ENCODE measurements around the gene FAM151A. TPM values are rescaled to one million over a fixed set of nuclear protein-coding genes. Genes with fewer than 3 reads are reported as not detected.

The FAM151A gene
- total and polyA plus RNA-seq, 2 experiments from 2014 or later: 0.10 TPM; not detected in 1

DNA sequence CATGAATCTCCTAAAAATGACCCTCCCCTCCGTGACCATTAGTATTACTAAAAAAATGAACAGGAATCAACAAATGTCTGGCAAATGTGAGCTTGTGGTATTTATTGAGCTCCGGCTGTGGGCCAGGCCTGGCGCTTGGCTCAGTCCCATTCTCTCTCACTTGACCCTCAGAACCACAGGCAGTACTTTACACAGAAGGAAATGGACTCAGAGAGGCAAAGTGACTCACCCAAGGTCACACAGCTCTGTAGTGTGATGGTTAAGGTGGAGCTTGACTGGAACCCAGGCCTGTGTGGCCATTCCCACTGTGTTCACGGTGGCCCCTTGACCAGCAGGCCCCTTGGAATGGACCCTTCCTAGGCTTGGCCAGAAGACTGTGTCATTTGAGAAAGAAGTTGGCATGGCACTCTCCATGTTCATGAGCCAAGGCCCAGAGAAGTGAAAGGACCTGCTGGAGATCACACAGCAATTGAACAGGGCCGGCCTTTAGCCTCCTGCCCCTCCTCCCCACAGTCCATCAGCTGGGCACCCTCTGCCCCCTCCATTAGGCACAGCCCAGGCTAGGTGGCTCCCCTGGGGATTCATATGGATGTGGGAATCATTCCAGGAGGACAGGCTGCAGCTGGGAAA lies 32.1 kb downstream of the FAM151A start:
- H3K27ac ChIP-seq (ENCODE audit: low read depth): no peak overlapping the region
- no peaks in the 10 kb centered on the region for H3K27me3 ChIP-seq (ENCODE audit: insufficient read depth)
- Mint-ChIP-seq H3K27me3 (ENCODE audit: insufficient read depth, low read depth, poor library complexity) (peaks cover 11% of the 10 kb centered on the region), H3K36me3 (ENCODE audit: low read depth) (no peaks in the 10 kb centered on the region; the same call in 2 of the 3 replicates), H3K4me1 (peaks cover 13% of the 10 kb centered on the region), H3K27ac (no peak overlapping the region), H3K4me3 (no peak overlapping the region), H3K9me3 (no peaks in the 10 kb centered on the region)
- TF ChIP-seq ZNF114 (CRISPR knock-in tag; IDR thresholded peaks at IDR 0.05): no peak
- no peak for TF ChIP-seq EZH2 (IDR thresholded peaks at IDR 0.05; ENCODE audit: low read depth, unreplicated experiment)
- TF ChIP-seq, protein P1, sequence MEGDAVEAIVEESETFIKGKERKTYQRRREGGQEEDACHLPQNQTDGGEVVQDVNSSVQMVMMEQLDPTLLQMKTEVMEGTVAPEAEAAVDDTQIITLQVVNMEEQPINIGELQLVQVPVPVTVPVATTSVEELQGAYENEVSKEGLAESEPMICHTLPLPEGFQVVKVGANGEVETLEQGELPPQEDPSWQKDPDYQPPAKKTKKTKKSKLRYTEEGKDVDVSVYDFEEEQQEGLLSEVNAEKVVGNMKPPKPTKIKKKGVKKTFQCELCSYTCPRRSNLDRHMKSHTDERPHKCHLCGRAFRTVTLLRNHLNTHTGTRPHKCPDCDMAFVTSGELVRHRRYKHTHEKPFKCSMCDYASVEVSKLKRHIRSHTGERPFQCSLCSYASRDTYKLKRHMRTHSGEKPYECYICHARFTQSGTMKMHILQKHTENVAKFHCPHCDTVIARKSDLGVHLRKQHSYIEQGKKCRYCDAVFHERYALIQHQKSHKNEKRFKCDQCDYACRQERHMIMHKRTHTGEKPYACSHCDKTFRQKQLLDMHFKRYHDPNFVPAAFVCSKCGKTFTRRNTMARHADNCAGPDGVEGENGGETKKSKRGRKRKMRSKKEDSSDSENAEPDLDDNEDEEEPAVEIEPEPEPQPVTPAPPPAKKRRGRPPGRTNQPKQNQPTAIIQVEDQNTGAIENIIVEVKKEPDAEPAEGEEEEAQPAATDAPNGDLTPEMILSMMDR (conservative IDR thresholded peaks at IDR 0.05; ENCODE audit: low read depth in 2 of 2): no peak
- TF ChIP-seq, protein P2, sequence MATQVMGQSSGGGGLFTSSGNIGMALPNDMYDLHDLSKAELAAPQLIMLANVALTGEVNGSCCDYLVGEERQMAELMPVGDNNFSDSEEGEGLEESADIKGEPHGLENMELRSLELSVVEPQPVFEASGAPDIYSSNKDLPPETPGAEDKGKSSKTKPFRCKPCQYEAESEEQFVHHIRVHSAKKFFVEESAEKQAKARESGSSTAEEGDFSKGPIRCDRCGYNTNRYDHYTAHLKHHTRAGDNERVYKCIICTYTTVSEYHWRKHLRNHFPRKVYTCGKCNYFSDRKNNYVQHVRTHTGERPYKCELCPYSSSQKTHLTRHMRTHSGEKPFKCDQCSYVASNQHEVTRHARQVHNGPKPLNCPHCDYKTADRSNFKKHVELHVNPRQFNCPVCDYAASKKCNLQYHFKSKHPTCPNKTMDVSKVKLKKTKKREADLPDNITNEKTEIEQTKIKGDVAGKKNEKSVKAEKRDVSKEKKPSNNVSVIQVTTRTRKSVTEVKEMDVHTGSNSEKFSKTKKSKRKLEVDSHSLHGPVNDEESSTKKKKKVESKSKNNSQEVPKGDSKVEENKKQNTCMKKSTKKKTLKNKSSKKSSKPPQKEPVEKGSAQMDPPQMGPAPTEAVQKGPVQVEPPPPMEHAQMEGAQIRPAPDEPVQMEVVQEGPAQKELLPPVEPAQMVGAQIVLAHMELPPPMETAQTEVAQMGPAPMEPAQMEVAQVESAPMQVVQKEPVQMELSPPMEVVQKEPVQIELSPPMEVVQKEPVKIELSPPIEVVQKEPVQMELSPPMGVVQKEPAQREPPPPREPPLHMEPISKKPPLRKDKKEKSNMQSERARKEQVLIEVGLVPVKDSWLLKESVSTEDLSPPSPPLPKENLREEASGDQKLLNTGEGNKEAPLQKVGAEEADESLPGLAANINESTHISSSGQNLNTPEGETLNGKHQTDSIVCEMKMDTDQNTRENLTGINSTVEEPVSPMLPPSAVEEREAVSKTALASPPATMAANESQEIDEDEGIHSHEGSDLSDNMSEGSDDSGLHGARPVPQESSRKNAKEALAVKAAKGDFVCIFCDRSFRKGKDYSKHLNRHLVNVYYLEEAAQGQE (IDR thresholded peaks at IDR 0.05; ENCODE audit: unreplicated experiment): no peak
- no peak for TF ChIP-seq EZH2phosphoT487 (IDR thresholded peaks at IDR 0.05; ENCODE audit: unreplicated experiment)
- no peak for TF ChIP-seq JUNB (IDR thresholded peaks at IDR 0.05; ENCODE audit: unreplicated experiment)
- TF ChIP-seq, protein P3, sequence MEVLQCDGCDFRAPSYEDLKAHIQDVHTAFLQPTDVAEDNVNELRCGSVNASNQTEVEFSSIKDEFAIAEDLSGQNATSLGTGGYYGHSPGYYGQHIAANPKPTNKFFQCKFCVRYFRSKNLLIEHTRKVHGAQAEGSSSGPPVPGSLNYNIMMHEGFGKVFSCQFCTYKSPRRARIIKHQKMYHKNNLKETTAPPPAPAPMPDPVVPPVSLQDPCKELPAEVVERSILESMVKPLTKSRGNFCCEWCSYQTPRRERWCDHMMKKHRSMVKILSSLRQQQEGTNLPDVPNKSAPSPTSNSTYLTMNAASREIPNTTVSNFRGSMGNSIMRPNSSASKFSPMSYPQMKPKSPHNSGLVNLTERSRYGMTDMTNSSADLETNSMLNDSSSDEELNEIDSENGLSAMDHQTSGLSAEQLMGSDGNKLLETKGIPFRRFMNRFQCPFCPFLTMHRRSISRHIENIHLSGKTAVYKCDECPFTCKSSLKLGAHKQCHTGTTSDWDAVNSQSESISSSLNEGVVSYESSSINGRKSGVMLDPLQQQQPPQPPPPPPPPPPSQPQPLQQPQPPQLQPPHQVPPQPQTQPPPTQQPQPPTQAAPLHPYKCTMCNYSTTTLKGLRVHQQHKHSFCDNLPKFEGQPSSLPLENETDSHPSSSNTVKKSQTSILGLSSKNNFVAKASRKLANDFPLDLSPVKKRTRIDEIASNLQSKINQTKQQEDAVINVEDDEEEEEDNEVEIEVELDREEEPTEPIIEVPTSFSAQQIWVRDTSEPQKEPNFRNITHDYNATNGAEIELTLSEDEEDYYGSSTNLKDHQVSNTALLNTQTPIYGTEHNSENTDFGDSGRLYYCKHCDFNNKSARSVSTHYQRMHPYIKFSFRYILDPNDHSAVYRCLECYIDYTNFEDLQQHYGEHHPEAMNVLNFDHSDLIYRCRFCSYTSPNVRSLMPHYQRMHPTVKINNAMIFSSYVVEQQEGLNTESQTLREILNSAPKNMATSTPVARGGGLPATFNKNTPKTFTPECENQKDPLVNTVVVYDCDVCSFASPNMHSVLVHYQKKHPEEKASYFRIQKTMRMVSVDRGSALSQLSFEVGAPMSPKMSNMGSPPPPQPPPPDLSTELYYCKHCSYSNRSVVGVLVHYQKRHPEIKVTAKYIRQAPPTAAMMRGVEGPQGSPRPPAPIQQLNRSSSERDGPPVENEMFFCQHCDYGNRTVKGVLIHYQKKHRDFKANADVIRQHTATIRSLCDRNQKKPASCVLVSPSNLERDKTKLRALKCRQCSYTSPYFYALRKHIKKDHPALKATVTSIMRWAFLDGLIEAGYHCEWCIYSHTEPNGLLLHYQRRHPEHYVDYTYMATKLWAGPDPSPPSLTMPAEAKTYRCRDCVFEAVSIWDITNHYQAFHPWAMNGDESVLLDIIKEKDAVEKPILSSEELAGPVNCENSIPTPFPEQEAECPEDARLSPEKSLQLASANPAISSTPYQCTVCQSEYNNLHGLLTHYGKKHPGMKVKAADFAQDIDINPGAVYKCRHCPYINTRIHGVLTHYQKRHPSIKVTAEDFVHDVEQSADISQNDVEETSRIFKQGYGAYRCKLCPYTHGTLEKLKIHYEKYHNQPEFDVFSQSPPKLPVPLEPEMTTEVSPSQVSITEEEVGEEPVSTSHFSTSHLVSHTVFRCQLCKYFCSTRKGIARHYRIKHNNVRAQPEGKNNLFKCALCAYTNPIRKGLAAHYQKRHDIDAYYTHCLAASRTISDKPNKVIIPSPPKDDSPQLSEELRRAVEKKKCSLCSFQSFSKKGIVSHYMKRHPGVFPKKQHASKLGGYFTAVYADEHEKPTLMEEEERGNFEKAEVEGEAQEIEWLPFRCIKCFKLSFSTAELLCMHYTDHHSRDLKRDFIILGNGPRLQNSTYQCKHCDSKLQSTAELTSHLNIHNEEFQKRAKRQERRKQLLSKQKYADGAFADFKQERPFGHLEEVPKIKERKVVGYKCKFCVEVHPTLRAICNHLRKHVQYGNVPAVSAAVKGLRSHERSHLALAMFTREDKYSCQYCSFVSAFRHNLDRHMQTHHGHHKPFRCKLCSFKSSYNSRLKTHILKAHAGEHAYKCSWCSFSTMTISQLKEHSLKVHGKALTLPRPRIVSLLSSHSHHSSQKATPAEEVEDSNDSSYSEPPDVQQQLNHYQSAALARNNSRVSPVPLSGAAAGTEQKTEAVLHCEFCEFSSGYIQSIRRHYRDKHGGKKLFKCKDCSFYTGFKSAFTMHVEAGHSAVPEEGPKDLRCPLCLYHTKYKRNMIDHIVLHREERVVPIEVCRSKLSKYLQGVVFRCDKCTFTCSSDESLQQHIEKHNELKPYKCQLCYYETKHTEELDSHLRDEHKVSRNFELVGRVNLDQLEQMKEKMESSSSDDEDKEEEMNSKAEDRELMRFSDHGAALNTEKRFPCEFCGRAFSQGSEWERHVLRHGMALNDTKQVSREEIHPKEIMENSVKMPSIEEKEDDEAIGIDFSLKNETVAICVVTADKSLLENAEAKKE (CRISPR knock-in tag; IDR thresholded peaks at IDR 0.05): no peak
- TF ChIP-seq ZNF331 (CRISPR knock-in tag; IDR thresholded peaks at IDR 0.05; ENCODE audit: low read depth): no peak
- TF ChIP-seq POLR2AphosphoS5 (IDR thresholded peaks at IDR 0.05; ENCODE audit: low read depth): no peak
- TF ChIP-seq STAT1 (IDR thresholded peaks at IDR 0.05; ENCODE audit: unreplicated experiment): no peak
- DNase-seq (ENCODE audit: low spot score) (no peak), ATAC-seq (no peak)
- no peaks in the 10 kb centered on the region for H3F3A ChIP-seq (replicated peaks; ENCODE audit: low read depth)
- no peaks in the 10 kb centered on the region for H4K20me1 ChIP-seq (replicated peaks; ENCODE audit: insufficient read depth)
- H3K4me3 ChIP-seq: no peak overlapping the region
- H3K4me2 ChIP-seq: no peak overlapping the region
- H3K9me2 ChIP-seq (ENCODE audit: insufficient read depth): no peaks in the 10 kb centered on the region
- no peaks in the 10 kb centered on the region for H3K36me3 ChIP-seq (ENCODE audit: insufficient read depth)
- 0 out of 2 replicates have a peak, but pooled peaks cover 7% of the 10 kb centered on the region for H3K4me1 ChIP-seq (ENCODE audit: insufficient read depth)
- H3K79me2 ChIP-seq (replicated peaks; ENCODE audit: insufficient read depth): no peaks in the 10 kb centered on the region
- H2AFZ ChIP-seq: no peak overlapping the region

All from GM23338 (cell line).